ENCODE measurements around the gene MFSD1. TPM values are rescaled to one million over a fixed set of nuclear protein-coding genes. Genes with fewer than 3 reads are reported as not detected.

MFSD1 gene
- total and polyA plus RNA-seq, 8 donors, result 22.3 to 187 (median 29.3) TPM

DNA sequence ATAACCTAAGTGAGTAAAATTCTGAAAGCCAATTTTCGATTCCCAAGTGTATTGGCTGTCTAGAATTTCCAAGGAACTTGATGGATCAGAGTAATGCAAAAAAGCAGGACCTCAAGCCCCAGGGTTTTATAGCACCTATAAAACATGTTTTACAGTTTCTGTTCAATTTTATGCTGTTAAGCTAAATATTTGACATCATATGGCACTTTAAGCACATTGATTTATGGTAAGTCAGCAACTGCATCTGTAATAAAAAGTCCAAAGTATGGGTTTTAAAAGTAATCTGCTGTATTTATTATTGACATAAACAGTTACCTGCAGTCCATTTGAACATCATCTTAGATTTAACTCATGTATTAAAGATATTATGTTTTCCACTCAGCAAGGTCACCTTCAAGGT lies 20.0 kb upstream of the MFSD1 start:
- Histone ChIP-seq H3K4me3 (no peak overlapping the region), H3K27me3 (no peaks in the 10 kb centered on the region), H3K36me3 (no peaks in the 10 kb centered on the region), H3K4me1 (peaks cover 0 to 15% (median 0%) of the 10 kb centered on the region in 4 donors), H3K27ac (no peak overlapping the region), H3K9me3 (no peaks in the 10 kb centered on the region)
- intact Hi-C loops (cut with DNase I; ENCODE audit: low total_unique reads), result no loop called here
- TF ChIP-seq, protein P1, sequence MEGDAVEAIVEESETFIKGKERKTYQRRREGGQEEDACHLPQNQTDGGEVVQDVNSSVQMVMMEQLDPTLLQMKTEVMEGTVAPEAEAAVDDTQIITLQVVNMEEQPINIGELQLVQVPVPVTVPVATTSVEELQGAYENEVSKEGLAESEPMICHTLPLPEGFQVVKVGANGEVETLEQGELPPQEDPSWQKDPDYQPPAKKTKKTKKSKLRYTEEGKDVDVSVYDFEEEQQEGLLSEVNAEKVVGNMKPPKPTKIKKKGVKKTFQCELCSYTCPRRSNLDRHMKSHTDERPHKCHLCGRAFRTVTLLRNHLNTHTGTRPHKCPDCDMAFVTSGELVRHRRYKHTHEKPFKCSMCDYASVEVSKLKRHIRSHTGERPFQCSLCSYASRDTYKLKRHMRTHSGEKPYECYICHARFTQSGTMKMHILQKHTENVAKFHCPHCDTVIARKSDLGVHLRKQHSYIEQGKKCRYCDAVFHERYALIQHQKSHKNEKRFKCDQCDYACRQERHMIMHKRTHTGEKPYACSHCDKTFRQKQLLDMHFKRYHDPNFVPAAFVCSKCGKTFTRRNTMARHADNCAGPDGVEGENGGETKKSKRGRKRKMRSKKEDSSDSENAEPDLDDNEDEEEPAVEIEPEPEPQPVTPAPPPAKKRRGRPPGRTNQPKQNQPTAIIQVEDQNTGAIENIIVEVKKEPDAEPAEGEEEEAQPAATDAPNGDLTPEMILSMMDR (IDR thresholded peaks at IDR 0.05), result no peak
- TF ChIP-seq EP300 (IDR thresholded peaks at IDR 0.05) (no peak), POLR2AphosphoS5 (IDR thresholded peaks at IDR 0.05) (no peak), POLR2A (IDR thresholded peaks at IDR 0.05) (no peak)
- DNase-seq, result no peak
- WGBS, 5 donors, result 48 to 83% (median 74%) methylated on average over 1 of the region's 1 CpG

DNA sequence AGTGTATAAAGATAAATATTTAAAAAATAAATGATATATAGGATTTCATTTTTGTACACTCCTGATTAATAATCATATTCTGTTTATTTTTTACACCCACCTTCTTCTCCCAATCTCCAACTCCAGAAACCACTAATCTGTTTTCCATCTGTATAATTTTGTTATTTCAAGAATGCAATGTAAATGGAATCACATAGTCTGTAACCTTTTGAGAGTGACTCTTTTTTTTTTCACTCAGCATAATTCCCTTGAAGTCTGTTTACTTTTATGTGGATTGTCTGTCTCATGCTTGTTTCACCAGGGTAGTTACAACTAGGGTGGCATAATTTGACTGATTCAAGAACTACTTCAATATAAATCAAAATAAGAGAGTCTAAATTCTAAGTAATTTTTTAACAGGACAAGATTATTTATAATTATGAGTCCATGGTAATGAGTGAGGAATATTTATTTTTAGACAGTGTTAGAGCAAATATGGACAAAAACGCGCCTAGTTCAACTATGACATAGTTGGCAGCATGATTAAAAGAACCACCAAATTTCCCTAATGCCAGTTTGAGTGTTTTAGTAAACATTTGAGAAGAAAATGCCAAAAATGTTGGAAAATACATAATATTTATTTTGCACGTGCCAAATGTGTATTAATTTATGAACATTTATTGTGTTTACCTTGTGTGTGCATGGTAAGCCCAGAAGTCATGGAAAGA lies 19.4 kb upstream of the MFSD1 start:
- Histone ChIP-seq H3K4me1 (peaks cover 0 to 15% (median 0%) of the 10 kb centered on the region in 4 donors), H3K36me3 (no peaks in the 10 kb centered on the region), H3K9me3 (no peaks in the 10 kb centered on the region), H3K27me3 (no peaks in the 10 kb centered on the region), H3K4me3 (no peak overlapping the region), H3K27ac (no peak overlapping the region)
- intact Hi-C loops (cut with DNase I; ENCODE audit: low total_unique reads), result no loop called here
- TF ChIP-seq EP300 (IDR thresholded peaks at IDR 0.05), result no peak
- TF ChIP-seq POLR2A (IDR thresholded peaks at IDR 0.05), result no peak
- TF ChIP-seq, protein P1 (IDR thresholded peaks at IDR 0.05), result no peak
- TF ChIP-seq POLR2AphosphoS5 (IDR thresholded peaks at IDR 0.05), result no peak
- no peak for DNase-seq
- WGBS, 5 donors, result 36 to 55% (median 45%) methylated on average over 3 of the region's 3 CpGs

DNA sequence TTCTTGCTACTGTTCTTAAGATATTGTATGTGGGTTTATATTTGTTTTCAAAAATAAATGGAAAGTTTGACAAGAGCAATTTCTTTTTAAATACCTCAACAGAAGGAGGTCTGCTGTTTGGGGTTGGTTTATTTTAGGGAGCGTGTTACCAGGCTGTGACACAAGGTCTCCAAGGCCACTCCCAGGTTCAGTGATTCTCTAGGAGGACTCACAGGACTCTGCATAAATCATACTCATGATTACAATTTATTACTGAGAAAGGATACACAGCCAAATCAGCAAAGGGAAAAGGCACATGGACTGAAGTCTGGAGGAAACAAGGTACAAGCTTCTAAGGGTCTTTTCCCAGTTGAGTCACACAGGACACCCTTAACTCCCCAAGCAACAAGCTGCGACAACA lies 18.8 kb upstream of the MFSD1 start:
- no peak overlapping the region for H3K4me3 ChIP-seq
- intact Hi-C loops (cut with DNase I; ENCODE audit: low total_unique reads), result no loop called here
- 81 to 94% (median 90%) methylated on average over 2 of the region's 2 CpGs for WGBS, 5 donors

DNA sequence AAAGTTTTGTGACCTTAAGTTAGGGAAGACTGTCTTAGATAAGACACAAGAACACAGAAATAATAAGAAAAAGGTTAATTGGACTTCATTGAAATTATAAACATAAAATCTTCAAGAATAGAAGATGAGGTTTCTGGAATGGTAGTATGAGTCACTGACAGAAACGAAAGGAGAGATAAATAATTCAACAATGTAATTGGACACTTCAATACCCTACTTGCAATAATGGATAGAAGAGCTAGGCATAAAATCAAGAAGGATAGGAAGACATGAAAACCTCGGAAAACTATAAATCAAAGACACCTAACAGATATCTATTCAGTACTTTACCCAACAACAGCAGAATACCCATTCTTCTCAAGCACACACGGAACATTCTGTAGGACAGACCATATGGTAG lies 15.9 kb upstream of the MFSD1 start:
- H3K9me3 ChIP-seq, result no peaks in the 10 kb centered on the region
- TF ChIP-seq POLR2AphosphoS5 (IDR thresholded peaks at IDR 0.05), result no peak
- no peak for TF ChIP-seq EP300 (IDR thresholded peaks at IDR 0.05)
- TF ChIP-seq, protein P1 (IDR thresholded peaks at IDR 0.05), result no peak
- TF ChIP-seq POLR2A (IDR thresholded peaks at IDR 0.05), result no peak
- WGBS, 5 donors, result 83 to 90% (median 84%) methylated on average over 3 of the region's 3 CpGs
- H3K27me3 ChIP-seq, result no peaks in the 10 kb centered on the region
- peaks cover 0 to 10% (median 2%) of the 10 kb centered on the region in 4 donors for H3K4me1 ChIP-seq
- no peak overlapping the region for H3K4me3 ChIP-seq
- intact Hi-C loops (cut with DNase I; ENCODE audit: low total_unique reads), result loop anchor here (5.0 kb wide), 1 partner anchor 59 kb away; no protein-coding TSS in a partner anchor
- H3K36me3 ChIP-seq, result no peaks in the 10 kb centered on the region
- DNase-seq, result no peak
- no peak overlapping the region for H3K27ac ChIP-seq

More for the DNA sequence above, 18.8 kb upstream of the MFSD1 start:
- no peak for DNase-seq
- no peaks in the 10 kb centered on the region for H3K9me3 ChIP-seq
- H3K27ac ChIP-seq, result no peak overlapping the region
- H3K36me3 ChIP-seq, result no peaks in the 10 kb centered on the region
- H3K4me1 ChIP-seq, result peaks cover 0 to 11% (median 0%) of the 10 kb centered on the region in 4 donors
- TF ChIP-seq POLR2AphosphoS5 (IDR thresholded peaks at IDR 0.05), result no peak
- TF ChIP-seq POLR2A (IDR thresholded peaks at IDR 0.05), result no peak
- no peak for TF ChIP-seq EP300 (IDR thresholded peaks at IDR 0.05)
- TF ChIP-seq, protein P1 (IDR thresholded peaks at IDR 0.05), result no peak
- no peaks in the 10 kb centered on the region for H3K27me3 ChIP-seq
